Activated naive CD4-positive, alpha-beta T cell treated with Interleukin-2 at 50 U/mL for 16 hours (primary cell): Measurements from ENCODE around the gene WDFY4.

Source experiments
- DNase-seq: peaks from one replicate; pipeline ENCODE4 v3.0.0-alpha.2; 2020

Gene WDFY4

GRCh38 chr10:49007129-49007528 is 322.5 kb downstream of the WDFY4 start:
- no peak for DNase-seq

GRCh38 chr10:49008091-49008490 is 323.4 kb downstream of the WDFY4 start:
- no peak for DNase-seq

DNA sequence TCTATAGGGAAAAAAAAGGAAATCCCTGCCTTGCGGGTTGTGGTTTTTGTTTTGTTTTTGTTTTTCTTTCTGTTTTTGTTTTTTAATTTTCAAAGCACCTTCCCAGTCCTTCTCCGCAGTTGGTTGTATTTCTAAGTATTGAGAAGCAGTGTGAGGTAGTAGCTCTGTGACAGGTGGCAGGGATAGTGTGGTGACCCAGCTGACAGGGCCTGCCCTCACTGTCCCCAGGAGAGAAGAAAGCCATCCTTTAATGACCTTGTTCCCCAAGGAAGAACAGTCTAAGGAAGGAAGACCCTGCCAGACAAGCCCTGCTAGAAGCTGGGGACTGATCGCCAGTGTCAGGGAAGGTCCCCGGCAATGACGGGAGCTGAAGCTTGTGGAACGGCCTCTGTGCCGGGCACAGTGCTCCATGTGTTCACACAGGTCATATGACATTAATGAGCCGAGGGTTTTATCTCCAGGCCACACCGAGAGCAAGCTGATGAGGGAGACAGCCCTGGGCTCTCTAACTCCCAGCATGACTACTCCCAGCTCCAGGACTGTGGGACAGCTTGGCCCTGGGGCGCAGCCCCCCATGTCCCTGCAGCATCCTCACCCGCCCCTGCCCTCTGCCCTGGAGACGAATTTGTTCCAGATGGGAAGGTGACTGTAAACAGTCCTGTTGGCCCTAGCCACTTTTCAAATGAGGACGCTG is 324.0 kb downstream of the WDFY4 start:
- DNase-seq = no peak

- DNase-seq = no peak
These were observed 324.7 kb downstream of the WDFY4 start for GRCh38 chr10:49009199-49009979.

DNA sequence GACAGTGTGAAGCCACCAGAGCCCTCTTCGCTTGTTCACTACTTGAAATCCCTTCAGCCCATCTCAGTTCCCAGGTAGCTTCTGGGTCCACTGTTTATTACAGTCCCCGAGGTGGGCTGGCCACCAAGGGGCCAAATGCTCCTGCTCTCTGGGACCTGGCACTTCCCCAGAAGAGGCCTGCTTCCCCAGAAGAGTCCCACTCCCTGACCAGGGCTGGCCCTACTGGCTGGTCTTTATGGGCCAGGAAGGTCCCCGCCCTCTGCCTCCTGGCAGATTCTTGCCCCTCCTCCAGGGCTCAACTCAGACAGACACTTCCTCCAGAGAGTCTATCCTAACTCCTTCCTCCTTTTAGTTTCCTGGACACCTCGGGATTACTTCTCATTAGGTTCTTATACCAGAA is 325.6 kb downstream of the WDFY4 start:
- no peak for DNase-seq

DNA sequence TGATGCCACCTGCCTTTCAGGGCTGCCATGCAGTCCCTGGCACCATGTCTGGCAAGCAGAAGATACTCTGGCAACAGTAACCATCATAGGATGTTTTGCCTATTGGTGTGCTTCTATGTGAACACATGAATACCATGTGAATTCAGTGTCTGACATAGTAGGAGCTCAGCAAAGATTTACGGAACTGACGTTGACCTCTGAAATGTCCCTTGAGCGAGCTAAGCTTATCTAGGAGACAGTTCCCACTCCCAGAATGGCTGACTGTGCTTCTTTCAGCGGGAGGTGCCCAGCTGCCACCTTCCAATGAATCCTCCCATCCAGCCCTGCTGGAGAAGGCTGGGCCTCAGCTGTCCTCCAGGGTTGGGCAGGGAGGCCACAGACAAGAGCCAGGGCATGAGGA is 326.2 kb downstream of the WDFY4 start:
- no peak for DNase-seq

GRCh38 chr10:49011756-49012155 is 327.1 kb downstream of the WDFY4 start:
- no peak for DNase-seq

- DNase-seq = no peak
These were observed 327.9 kb downstream of the WDFY4 start for GRCh38 chr10:49012603-49013002.

GRCh38 chr10:49015700-49016099 is 331.0 kb downstream of the WDFY4 start:
- no peak for DNase-seq

- no peak for DNase-seq
These were observed 337.0 kb downstream of the WDFY4 start for GRCh38 chr10:49021685-49022084.

DNA sequence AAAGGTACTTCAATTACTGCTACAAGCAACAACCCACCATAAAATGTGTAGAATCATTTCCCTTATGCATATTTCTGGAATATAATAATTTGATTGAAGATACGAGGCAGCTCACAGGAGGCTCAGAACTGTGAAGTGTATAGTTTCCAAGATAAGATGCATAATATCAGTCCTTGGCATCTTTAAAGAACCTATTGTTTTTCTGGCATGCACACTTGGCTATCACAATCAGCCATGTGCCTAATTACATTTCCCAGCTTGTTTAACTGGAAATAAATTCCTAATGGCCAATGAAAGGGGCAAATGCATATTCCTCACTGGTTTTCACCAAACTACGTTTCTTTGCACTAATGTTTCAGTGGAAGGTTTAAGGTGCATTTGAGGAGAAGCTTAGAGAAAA is 338.4 kb downstream of the WDFY4 start:
- no peak for DNase-seq

DNA sequence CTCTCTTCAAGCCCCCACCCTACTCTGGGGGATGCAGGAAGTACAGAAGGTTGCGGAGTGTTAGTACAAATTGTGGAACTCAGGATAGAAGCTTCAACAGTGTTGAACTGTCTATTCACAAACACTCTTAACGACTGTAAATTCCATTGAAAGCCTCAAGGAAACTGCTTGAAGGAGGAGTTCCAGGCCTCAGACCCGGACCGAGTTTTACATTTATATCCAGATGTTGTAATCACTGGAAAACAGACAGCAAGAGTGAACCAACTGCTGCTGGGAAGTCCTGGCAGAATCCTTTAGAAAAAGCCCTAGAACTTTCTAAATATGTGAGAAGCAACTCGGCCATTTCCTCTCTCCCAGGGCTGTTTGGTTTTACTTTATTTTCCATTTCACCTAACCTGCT is 339.1 kb downstream of the WDFY4 start:
- no peak for DNase-seq

GRCh38 chr10:49024484-49024883 is 339.8 kb downstream of the WDFY4 start:
- no peak for DNase-seq

- DNase-seq = no peak
These were observed 340.8 kb downstream of the WDFY4 start for GRCh38 chr10:49025347-49025983.

DNA sequence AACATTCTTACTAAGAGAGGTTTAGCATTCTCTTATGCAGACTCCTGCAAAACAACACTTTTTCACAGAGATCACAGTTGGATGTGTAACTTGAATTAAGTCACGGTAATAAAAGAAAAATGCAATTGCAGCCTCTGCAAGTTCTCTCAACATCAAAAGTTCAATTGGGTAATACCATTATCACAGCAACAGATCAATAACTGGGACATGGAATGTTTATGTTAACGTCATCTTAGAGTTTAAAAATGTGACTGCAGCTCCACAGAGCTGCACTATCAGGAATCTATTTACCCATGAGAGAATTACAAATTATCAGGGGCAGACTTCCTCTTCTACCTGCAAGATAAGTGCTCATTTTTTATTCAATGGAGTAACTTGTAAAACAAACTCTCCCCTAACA is 344.0 kb downstream of the WDFY4 start:
- no peak for DNase-seq

DNA sequence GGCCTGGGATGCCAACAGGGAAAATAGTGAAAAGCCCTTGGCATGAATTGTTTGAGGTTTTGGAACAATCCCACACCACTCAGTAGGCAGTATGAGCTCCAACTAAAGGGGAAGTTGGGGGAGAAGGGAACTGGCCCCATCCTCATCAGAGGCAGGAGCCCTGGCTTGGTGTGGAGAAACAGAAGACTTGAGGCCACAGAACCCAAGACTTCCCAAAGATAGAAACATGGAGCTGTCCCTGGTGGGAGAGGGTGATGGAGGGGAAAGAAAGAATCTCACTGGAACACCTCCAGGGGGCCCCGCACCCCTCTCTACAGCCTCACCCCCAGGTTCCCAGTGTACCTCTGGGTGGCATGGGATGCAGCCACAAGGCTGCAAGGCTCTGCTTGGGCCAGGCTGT is 345.0 kb downstream of the WDFY4 start:
- DNase-seq = no peak
